DMS79 (cell line): ENCODE results near the gene PAX7.
A peak's percentile ranks its signal among the peaks of the same experiment; 100 is the strongest.
"Not testable (repeated sequence)": the region's sequence is repeated elsewhere in the genome, so short reads cannot be mapped to it uniquely, and the experiment has no call there.

Experiments used
- DNase-seq: peaks from one replicate; lab custom pipeline; 2025; lab: John Stamatoyannopoulos, UW

Gene PAX7

GRCh38 chr1:18658831-18659230 is 28.2 kb downstream of the PAX7 start:
- no peak for DNase-seq

- DNase-seq: no peak
Measured at GRCh38 chr1:18661404-18662285, 31.0 kb downstream of the PAX7 start.

GRCh38 chr1:18662286-18662639 is 31.6 kb downstream of the PAX7 start:
- no peak for DNase-seq

GRCh38 chr1:18666317-18666920 is 35.8 kb downstream of the PAX7 start:
- DNase-seq: peak; percentile 32

- no peak for DNase-seq
Measured at GRCh38 chr1:18667333-18667732, 36.7 kb downstream of the PAX7 start.

GRCh38 chr1:18668046-18668445 is 37.4 kb downstream of the PAX7 start:
- no peak for DNase-seq

GRCh38 chr1:18668750-18669404 is 38.2 kb downstream of the PAX7 start:
- DNase-seq: no peak

- DNase-seq: no peak
Measured at GRCh38 chr1:18670121-18670867, 39.6 kb downstream of the PAX7 start.

GRCh38 chr1:18670868-18671225 is 40.2 kb downstream of the PAX7 start:
- no peak for DNase-seq

- DNase-seq: no peak
Measured at GRCh38 chr1:18673976-18674375, 43.3 kb downstream of the PAX7 start.

- no peak for DNase-seq
Measured at GRCh38 chr1:18676332-18676781, 45.7 kb downstream of the PAX7 start.

- no peak for DNase-seq
Measured at GRCh38 chr1:18681423-18681835, 50.8 kb downstream of the PAX7 start.

- no peak for DNase-seq
Measured at GRCh38 chr1:18682375-18682774, 51.7 kb downstream of the PAX7 start.

GRCh38 chr1:18684303-18684702 is 53.7 kb downstream of the PAX7 start:
- DNase-seq: no peak

GRCh38 chr1:18686540-18686939 is 55.9 kb downstream of the PAX7 start:
- DNase-seq: no peak

- no peak for DNase-seq
Measured at GRCh38 chr1:18687273-18687672, 56.6 kb downstream of the PAX7 start.

- DNase-seq: no peak
Measured at GRCh38 chr1:18691648-18692047, 61.0 kb downstream of the PAX7 start.

GRCh38 chr1:18693256-18694098 is 62.8 kb downstream of the PAX7 start:
- DNase-seq: no peak

GRCh38 chr1:18694289-18694688 is 63.6 kb downstream of the PAX7 start:
- DNase-seq: not testable (repeated sequence)

GRCh38 chr1:18697541-18697940 is 66.9 kb downstream of the PAX7 start:
- no peak for DNase-seq

GRCh38 chr1:18700530-18700929 is 69.9 kb downstream of the PAX7 start:
- DNase-seq: no peak
